Neural cell (in vitro differentiated cells): Measurements from ENCODE around the gene TARS3. TPM values are rescaled to one million over a fixed set of nuclear protein-coding genes. Genes with fewer than 3 reads are reported as not detected.

Source experiments
- H2AFZ ChIP-seq: fragments of 200-600, 300-800 bp; sonication (generic), shearing (Covaris generic); 2 replicates; pipeline ENCODE4 v1.6.0; 2014; ENCODE audit warnings: low read depth, mild to moderate bottlenecking, antibody characterized with exemption, low read length, moderate library complexity
- H3F3A ChIP-seq: fragments of 200-600 bp; shearing (Covaris generic); 2 replicates; pipeline ENCODE4 v1.6.1; 2016; ENCODE audit warnings: mild to moderate bottlenecking, moderate library complexity, mixed read lengths, antibody characterized with exemption, low read length; ENCODE audit not compliant: insufficient read depth, poor library complexity, severe bottlenecking
- H3K27ac ChIP-seq: fragments of 200-600, 300-800 bp; sonication (generic), shearing (Covaris generic); 2 replicates; pipeline ENCODE4 v1.5.1; 2014; ENCODE audit warnings: mild to moderate bottlenecking, low read length, moderate library complexity
- H3K27me3 ChIP-seq: fragments of 300-800, 200-600 bp; sonication (generic), shearing (Covaris generic); 2 replicates; pipeline ENCODE4 v1.6.0; 2014; ENCODE audit warnings: mild to moderate bottlenecking, low read depth, low read length, moderate library complexity; ENCODE audit not compliant: insufficient read depth
- H3K36me3 ChIP-seq: fragments of 300-800, 200-600 bp; sonication (generic), shearing (Covaris generic); 2 replicates; pipeline ENCODE4 v1.5.1; 2014; ENCODE audit warnings: mild to moderate bottlenecking, antibody characterized with exemption, low read length, moderate library complexity; ENCODE audit not compliant: insufficient read depth
- H3K4me2 ChIP-seq: fragments of 300-800, 200-600 bp; sonication (generic), shearing (Covaris generic); 2 replicates; pipeline ENCODE4 v1.6.0; 2014; ENCODE audit warnings: mild to moderate bottlenecking, low read length
- H3K4me3 ChIP-seq: fragments of 300-800, 200-600 bp; sonication (generic), shearing (Covaris generic); 2 replicates; pipeline ENCODE4 v1.5.1; 2014; ENCODE audit warnings: mild to moderate bottlenecking, low read length, moderate library complexity
- H3K79me2 ChIP-seq: fragments of 200-600 bp; shearing (Covaris generic); replicated peaks from 2 replicates; pipeline ENCODE4 v1.6.0; 2014; ENCODE audit warnings: mild to moderate bottlenecking, low read length, moderate library complexity; ENCODE audit not compliant: insufficient read depth
- H3K9ac ChIP-seq: fragments of 300-800, 200-600 bp; sonication (generic), shearing (Covaris generic); 2 replicates; pipeline ENCODE4 v1.6.1; 2016; ENCODE audit warnings: mild to moderate bottlenecking, low read length, mixed read lengths
- H3K9me2 ChIP-seq: fragments of 200-600 bp; shearing (Covaris generic); 2 replicates; pipeline ENCODE4 v1.6.1; 2016; ENCODE audit warnings: mild to moderate bottlenecking, low read length, mixed read lengths; ENCODE audit not compliant: insufficient read depth
- H3K9me3 ChIP-seq: fragments of 200-600, 300-800 bp; sonication (generic), shearing (Covaris generic); 2 replicates; pipeline ENCODE4 v1.6.1; 2016; ENCODE audit warnings: mild to moderate bottlenecking, mixed run types, low read length, moderate library complexity, mixed read lengths
- H4K20me1 ChIP-seq: fragments of 200-600 bp; shearing (Covaris generic); 2 replicates; pipeline ENCODE4 v1.6.1; 2016; ENCODE audit warnings: mild to moderate bottlenecking, mixed run types; ENCODE audit not compliant: insufficient read depth
- EP300 ChIP-seq: fragments of 450-650 bp; conservative IDR thresholded peaks from 2 replicates; pipeline ENCODE4 v1.6.1; 2014; ENCODE audit warnings: antibody characterized with exemption, mild to moderate bottlenecking, moderate library complexity; ENCODE audit not compliant: poor library complexity, severe bottlenecking
- EZH2 ChIP-seq: fragments of 200-600, 300-800 bp; shearing (Covaris generic), sonication (generic); IDR thresholded peaks from 2 replicates; pipeline ENCODE4 v1.6.1; 2014; ENCODE audit warnings: antibody characterized with exemption, low read length, borderline replicate concordance, mild to moderate bottlenecking; ENCODE audit not compliant: insufficient read depth, poor library complexity, severe bottlenecking
- MXI1 ChIP-seq: fragments of 450-650 bp; conservative IDR thresholded peaks from 2 replicates; pipeline ENCODE4 v1.6.1; 2014; ENCODE audit warnings: antibody characterized with exemption, mild to moderate bottlenecking; ENCODE audit not compliant: poor library complexity, severe bottlenecking
- POLR2AphosphoS5 ChIP-seq: IDR thresholded peaks from 2 replicates; pipeline ENCODE4 v1.6.1; 2012
- RAD21 ChIP-seq: fragments of 450-650 bp; conservative IDR thresholded peaks from 2 replicates; pipeline ENCODE4 v1.6.1; 2014; ENCODE audit warnings: antibody characterized with exemption, mild to moderate bottlenecking, moderate library complexity
- SMC3 ChIP-seq: fragments of 450-650 bp; conservative IDR thresholded peaks from 2 replicates; pipeline ENCODE4 v1.6.1; 2014; ENCODE audit warnings: antibody characterized with exemption, mild to moderate bottlenecking, moderate library complexity; ENCODE audit not compliant: poor library complexity
- TAF1 ChIP-seq: IDR thresholded peaks from 2 replicates; pipeline ENCODE4 v1.6.1; 2012; ENCODE audit warnings: low read depth
- polyA plus RNA-seq: library from polyadenylated mRNA; depleted of rRNA; stranded (reverse); fragments of >200 nt; gene quantifications from 2 replicates; pipeline ENCODE4 v1.2.3, GENCODE V29; 2014
- TF ChIP-seq, protein P1 (sequence below): fragments of 450-650 bp; IDR thresholded peaks from 2 replicates; pipeline ENCODE4 v1.5.1; 2014; ENCODE audit warnings: antibody characterized with exemption, mild to moderate bottlenecking, moderate library complexity; ENCODE audit not compliant: poor library complexity, severe bottlenecking
- TF ChIP-seq, protein P2 (sequence below): IDR thresholded peaks from 2 replicates; pipeline ENCODE4 v1.6.1; 2012; ENCODE audit warnings: borderline replicate concordance

TARS3 gene
- polyA plus RNA-seq, 1 donor from 2014 or later: 27.1 TPM

DNA sequence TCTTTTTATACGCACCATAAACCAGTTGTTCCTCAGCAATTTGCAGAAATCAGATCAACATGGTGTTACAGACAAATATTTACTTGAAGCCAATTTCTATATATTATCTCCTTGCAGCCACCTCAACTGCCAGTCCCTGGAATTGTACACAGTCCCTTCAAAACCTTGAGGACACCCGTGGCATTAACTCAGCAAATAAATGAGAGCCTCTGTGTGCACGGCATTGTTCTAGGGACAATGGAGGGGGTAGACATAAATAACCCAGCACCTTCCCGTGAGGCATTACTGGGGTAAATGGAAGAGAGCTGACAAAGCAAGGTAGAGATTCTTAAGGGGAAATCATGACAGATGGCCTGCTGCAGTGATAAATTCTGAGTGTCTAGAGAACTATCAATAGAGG, 84.6 kb downstream of the TARS3 start:
- Histone ChIP-seq H4K20me1 (no peaks in the 10 kb centered on the region), H2AFZ (no peak overlapping the region), H3K27me3 (no peaks in the 10 kb centered on the region), H3K4me2 (no peak overlapping the region), H3K79me2 (peaks cover 5% of the 10 kb centered on the region), H3F3A (no peaks in the 10 kb centered on the region), H3K4me3 (no peak overlapping the region), H3K36me3 (no peaks in the 10 kb centered on the region), H3K9me2 (no peaks in the 10 kb centered on the region), H3K9ac (no peak overlapping the region), H3K9me3 (no peaks in the 10 kb centered on the region), H3K27ac (no peak overlapping the region)
- TF ChIP-seq, protein P1, sequence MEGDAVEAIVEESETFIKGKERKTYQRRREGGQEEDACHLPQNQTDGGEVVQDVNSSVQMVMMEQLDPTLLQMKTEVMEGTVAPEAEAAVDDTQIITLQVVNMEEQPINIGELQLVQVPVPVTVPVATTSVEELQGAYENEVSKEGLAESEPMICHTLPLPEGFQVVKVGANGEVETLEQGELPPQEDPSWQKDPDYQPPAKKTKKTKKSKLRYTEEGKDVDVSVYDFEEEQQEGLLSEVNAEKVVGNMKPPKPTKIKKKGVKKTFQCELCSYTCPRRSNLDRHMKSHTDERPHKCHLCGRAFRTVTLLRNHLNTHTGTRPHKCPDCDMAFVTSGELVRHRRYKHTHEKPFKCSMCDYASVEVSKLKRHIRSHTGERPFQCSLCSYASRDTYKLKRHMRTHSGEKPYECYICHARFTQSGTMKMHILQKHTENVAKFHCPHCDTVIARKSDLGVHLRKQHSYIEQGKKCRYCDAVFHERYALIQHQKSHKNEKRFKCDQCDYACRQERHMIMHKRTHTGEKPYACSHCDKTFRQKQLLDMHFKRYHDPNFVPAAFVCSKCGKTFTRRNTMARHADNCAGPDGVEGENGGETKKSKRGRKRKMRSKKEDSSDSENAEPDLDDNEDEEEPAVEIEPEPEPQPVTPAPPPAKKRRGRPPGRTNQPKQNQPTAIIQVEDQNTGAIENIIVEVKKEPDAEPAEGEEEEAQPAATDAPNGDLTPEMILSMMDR: no peak
- TF ChIP-seq TAF1 (no peak), EZH2 (no peak), MXI1 (no peak)
- TF ChIP-seq, protein P2, sequence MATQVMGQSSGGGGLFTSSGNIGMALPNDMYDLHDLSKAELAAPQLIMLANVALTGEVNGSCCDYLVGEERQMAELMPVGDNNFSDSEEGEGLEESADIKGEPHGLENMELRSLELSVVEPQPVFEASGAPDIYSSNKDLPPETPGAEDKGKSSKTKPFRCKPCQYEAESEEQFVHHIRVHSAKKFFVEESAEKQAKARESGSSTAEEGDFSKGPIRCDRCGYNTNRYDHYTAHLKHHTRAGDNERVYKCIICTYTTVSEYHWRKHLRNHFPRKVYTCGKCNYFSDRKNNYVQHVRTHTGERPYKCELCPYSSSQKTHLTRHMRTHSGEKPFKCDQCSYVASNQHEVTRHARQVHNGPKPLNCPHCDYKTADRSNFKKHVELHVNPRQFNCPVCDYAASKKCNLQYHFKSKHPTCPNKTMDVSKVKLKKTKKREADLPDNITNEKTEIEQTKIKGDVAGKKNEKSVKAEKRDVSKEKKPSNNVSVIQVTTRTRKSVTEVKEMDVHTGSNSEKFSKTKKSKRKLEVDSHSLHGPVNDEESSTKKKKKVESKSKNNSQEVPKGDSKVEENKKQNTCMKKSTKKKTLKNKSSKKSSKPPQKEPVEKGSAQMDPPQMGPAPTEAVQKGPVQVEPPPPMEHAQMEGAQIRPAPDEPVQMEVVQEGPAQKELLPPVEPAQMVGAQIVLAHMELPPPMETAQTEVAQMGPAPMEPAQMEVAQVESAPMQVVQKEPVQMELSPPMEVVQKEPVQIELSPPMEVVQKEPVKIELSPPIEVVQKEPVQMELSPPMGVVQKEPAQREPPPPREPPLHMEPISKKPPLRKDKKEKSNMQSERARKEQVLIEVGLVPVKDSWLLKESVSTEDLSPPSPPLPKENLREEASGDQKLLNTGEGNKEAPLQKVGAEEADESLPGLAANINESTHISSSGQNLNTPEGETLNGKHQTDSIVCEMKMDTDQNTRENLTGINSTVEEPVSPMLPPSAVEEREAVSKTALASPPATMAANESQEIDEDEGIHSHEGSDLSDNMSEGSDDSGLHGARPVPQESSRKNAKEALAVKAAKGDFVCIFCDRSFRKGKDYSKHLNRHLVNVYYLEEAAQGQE: no peak

DNA sequence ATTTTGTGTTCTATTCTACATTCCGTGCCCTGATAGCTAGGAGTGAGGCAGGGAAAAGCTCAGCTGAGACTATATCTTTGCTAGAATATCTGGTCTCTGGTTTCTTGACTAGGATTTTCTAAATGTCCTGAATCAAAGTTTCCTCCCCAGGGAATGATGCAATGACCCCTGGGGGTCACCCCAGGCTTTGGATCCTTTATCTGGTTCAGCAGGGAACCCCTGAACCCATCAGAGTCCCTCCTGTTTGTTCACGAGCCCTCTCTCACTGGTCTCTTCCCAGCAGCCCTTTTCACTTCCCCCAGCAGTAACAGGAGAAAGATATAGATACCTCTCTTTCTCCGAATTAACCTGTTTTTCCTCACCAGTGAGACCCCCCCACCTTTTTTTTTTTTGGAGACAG, 86.4 kb downstream of the TARS3 start:
- Histone ChIP-seq H3F3A (no peaks in the 10 kb centered on the region), H3K79me2 (peaks cover 5% of the 10 kb centered on the region), H3K4me2 (no peak overlapping the region), H3K9ac (no peak overlapping the region), H4K20me1 (no peaks in the 10 kb centered on the region), H3K36me3 (no peaks in the 10 kb centered on the region), H2AFZ (no peak overlapping the region), H3K9me3 (no peaks in the 10 kb centered on the region), H3K27ac (no peak overlapping the region), H3K9me2 (no peaks in the 10 kb centered on the region), H3K27me3 (no peaks in the 10 kb centered on the region), H3K4me3 (no peak overlapping the region)
- TF ChIP-seq MXI1 (no peak), TAF1 (no peak), RAD21 (no peak), EZH2 (no peak), EP300 (no peak), SMC3 (no peak), POLR2AphosphoS5 (no peak)
- TF ChIP-seq, protein P1: no peak
- TF ChIP-seq, protein P2: no peak
